HL-60 (cell line): ENCODE measurements around the gene NUDT15.

ENCODE experiments used
- DNase-seq, 2 experiments: peaks; one replicate each; pipeline ENCODE4 v3.0.0-alpha.2; 2010 to 2020; ENCODE audit warnings: low read depth in 1 of 2, low spot score in 1 of 2
- H3K27ac ChIP-seq: fragments of 250-450 bp; sonication (Bioruptor Pico); replicated peaks from 2 replicates; pipeline ENCODE4 v1.5.1; 2020; ENCODE audit warnings: mild to moderate bottlenecking, moderate library complexity
- H3K27me3 ChIP-seq: fragments of 250-450 bp; sonication (Bioruptor Pico); 2 replicates; pipeline ENCODE4 v1.5.1; 2021; ENCODE audit warnings: mild to moderate bottlenecking, moderate library complexity; ENCODE audit not compliant: insufficient read depth, poor library complexity, severe bottlenecking
- H3K4me3 ChIP-seq: replicated peaks from 2 replicates; pipeline ENCODE4 v1.5.1; 2011; ENCODE audit warnings: mild to moderate bottlenecking, control low read depth, low read length; ENCODE audit not compliant: insufficient read depth
- GABPA ChIP-seq: IDR thresholded peaks from 2 replicates; pipeline ENCODE4 v1.6.1; 2012; ENCODE audit warnings: low read depth
- POLR2AphosphoS5 ChIP-seq: IDR thresholded peaks from 2 replicates; pipeline ENCODE4 v1.6.1; 2012; ENCODE audit warnings: low read depth
- SPI1 ChIP-seq: IDR thresholded peaks from 2 replicates; pipeline ENCODE4 v1.6.1; 2012; ENCODE audit warnings: low read depth, mild to moderate bottlenecking, borderline replicate concordance
- TF ChIP-seq, protein P1 (sequence below): IDR thresholded peaks from 2 replicates; pipeline ENCODE4 v1.6.1; 2012; ENCODE audit warnings: low read depth; ENCODE audit not compliant: insufficient replicate concordance
- TF ChIP-seq, protein P2 (sequence below): IDR thresholded peaks from one replicate; pipeline ENCODE4 v1.5.1; 2011; ENCODE audit warnings: low read length, control low read depth, inconsistent platforms; ENCODE audit not compliant: insufficient read depth

NUDT15 gene

DNA sequence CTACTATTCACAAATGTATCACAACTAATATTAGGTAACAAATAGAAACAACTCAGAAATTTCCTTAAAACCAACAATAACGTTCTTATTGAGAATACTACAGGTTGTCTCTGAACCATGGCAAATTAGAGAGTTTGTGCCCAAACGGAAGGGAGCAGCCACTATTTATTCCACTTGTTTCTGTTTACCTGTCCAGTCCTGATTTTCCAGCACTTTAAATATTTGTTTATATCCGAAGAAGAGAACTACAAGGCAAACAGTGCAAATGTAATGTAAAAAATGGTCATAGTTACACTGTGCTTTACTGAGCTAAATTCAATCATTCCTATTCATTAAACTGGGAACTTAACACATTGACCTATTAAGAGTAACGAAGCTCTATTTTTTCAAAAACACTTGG, 45.7 kb upstream of the NUDT15 start:
- H3K27ac ChIP-seq: no peak overlapping the region
- H3K27me3 ChIP-seq: no peaks in the 10 kb centered on the region
- H3K4me3 ChIP-seq: no peak overlapping the region
- DNase-seq: no peak
- TF ChIP-seq, protein P1, sequence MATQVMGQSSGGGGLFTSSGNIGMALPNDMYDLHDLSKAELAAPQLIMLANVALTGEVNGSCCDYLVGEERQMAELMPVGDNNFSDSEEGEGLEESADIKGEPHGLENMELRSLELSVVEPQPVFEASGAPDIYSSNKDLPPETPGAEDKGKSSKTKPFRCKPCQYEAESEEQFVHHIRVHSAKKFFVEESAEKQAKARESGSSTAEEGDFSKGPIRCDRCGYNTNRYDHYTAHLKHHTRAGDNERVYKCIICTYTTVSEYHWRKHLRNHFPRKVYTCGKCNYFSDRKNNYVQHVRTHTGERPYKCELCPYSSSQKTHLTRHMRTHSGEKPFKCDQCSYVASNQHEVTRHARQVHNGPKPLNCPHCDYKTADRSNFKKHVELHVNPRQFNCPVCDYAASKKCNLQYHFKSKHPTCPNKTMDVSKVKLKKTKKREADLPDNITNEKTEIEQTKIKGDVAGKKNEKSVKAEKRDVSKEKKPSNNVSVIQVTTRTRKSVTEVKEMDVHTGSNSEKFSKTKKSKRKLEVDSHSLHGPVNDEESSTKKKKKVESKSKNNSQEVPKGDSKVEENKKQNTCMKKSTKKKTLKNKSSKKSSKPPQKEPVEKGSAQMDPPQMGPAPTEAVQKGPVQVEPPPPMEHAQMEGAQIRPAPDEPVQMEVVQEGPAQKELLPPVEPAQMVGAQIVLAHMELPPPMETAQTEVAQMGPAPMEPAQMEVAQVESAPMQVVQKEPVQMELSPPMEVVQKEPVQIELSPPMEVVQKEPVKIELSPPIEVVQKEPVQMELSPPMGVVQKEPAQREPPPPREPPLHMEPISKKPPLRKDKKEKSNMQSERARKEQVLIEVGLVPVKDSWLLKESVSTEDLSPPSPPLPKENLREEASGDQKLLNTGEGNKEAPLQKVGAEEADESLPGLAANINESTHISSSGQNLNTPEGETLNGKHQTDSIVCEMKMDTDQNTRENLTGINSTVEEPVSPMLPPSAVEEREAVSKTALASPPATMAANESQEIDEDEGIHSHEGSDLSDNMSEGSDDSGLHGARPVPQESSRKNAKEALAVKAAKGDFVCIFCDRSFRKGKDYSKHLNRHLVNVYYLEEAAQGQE: no peak
- TF ChIP-seq, protein P2, sequence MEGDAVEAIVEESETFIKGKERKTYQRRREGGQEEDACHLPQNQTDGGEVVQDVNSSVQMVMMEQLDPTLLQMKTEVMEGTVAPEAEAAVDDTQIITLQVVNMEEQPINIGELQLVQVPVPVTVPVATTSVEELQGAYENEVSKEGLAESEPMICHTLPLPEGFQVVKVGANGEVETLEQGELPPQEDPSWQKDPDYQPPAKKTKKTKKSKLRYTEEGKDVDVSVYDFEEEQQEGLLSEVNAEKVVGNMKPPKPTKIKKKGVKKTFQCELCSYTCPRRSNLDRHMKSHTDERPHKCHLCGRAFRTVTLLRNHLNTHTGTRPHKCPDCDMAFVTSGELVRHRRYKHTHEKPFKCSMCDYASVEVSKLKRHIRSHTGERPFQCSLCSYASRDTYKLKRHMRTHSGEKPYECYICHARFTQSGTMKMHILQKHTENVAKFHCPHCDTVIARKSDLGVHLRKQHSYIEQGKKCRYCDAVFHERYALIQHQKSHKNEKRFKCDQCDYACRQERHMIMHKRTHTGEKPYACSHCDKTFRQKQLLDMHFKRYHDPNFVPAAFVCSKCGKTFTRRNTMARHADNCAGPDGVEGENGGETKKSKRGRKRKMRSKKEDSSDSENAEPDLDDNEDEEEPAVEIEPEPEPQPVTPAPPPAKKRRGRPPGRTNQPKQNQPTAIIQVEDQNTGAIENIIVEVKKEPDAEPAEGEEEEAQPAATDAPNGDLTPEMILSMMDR: no peak

DNA sequence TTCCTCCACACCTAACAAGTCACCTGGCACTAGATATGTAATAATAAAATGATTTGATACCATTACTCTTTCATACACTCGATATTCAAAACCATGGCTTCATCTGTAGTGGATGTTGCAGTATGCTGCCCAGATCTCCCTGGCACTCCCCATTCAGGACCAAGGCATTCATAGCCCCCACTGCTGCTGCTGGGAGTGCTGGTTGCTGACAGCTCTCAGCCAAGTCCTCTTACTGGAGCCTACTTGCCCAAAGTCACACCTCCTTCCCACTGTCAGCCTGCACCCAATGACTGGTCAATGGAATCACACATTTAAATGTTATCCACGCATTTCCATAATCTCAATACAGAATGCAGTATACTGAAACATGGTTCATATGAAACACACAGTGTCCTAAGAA, 40.1 kb upstream of the NUDT15 start:
- TF ChIP-seq, protein P2: no peak
- TF ChIP-seq POLR2AphosphoS5 (no peak), GABPA (no peak), SPI1 (no peak)
- TF ChIP-seq, protein P1: no peak
- DNase-seq: no peak
- Histone ChIP-seq H3K27ac (no peak overlapping the region), H3K4me3 (no peak overlapping the region), H3K27me3 (no peaks in the 10 kb centered on the region)

DNA sequence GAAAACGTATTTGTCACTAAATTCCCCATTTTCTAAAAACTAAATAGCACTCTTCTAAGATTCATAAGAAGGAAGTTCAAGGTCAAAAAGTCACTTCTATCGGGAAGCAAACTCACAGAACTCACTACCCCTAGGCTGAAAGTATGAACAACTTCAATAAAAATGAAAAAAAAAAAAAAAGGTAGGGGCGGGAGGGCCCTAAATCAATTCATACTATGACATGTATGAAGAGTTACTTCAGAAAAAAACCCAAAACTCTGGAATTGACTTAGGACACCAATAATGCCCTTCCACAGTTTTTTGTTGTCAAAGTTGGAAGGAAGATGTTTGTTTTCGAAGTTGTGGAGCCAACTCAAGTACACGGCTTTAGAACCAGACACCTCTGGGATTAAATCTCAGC, 37.6 kb upstream of the NUDT15 start:
- H3K27ac ChIP-seq: peak overlapping the region; percentile 75
- no peak for DNase-seq
- peak overlapping the region; percentile 97 for H3K4me3 ChIP-seq
- no peaks in the 10 kb centered on the region for H3K27me3 ChIP-seq
- TF ChIP-seq, protein P1: no peak
- TF ChIP-seq POLR2AphosphoS5 (no peak), SPI1 (no peak), GABPA (no peak)
- TF ChIP-seq, protein P2: no peak
